MM.1S (cell line): ENCODE results near the gene SNRNP70.

Experiments used
- CTCF ChIP-seq: fragments of 300-600 bp; sonication (generic); IDR thresholded peaks from 2 replicates; pipeline ENCODE4 v1.5.1; 2016; ENCODE audit warnings: antibody characterized with exemption, low read length, mixed read lengths
- EZH2 ChIP-seq: fragments of 300-600 bp; sonication (generic); optimal IDR thresholded peaks from 2 replicates; pipeline ENCODE3; 2017; ENCODE audit warnings: low read depth, mild to moderate bottlenecking, antibody characterized with exemption, low read length, mixed read lengths

DNA sequence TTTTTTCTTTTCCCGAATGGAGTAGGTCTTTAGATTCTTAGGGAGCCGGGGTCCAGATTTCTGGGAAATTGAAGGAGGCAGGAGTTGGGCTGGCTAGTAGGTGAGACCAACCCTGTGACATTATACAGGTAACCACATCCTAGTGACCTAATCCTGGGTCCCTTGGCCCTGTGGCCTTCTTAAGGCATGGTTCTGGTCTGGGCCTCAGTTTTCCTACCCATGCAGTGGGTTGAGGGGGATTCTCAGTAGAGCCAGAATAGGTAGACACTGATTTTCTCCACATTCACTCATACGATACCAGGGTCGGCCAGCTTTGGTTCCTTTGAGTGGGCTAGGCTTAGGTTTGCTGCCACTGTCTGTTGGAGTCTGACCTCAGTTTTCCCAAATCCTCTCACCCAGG is 41.3 kb downstream of the SNRNP70 start:
- TF ChIP-seq CTCF (no peak), EZH2 (no peak)
